K562 (cell line): ENCODE results near the gene INCENP. TPM values are rescaled to one million over a fixed set of nuclear protein-coding genes. Genes with fewer than 3 reads are reported as not detected.

ENCODE experiments used
- ARID1B ChIP-seq: fragments of 450-650 bp; IDR thresholded peaks from 2 replicates; pipeline ENCODE4 v1.6.1; 2016; ENCODE audit warnings: antibody characterized with exemption, mild to moderate bottlenecking, inconsistent platforms
- BHLHE40 ChIP-seq: IDR thresholded peaks from 2 replicates; pipeline ENCODE4 v1.6.1; 2011; ENCODE audit warnings: low read length, improper control_type of control experiment
- BMI1 ChIP-seq: fragments of 150-350 bp; IDR thresholded peaks from 2 replicates; pipeline ENCODE4 v1.6.1; 2014; ENCODE audit warnings: low read length
- ESRRA ChIP-seq: fragments of 450-650 bp; IDR thresholded peaks from 2 replicates; pipeline ENCODE4 v1.6.1; 2014; ENCODE audit warnings: low read depth, mild to moderate bottlenecking, moderate library complexity, borderline replicate concordance
- ETS2 ChIP-seq: IDR thresholded peaks from 2 replicates; pipeline ENCODE4 v1.6.1; 2016; ENCODE audit warnings: borderline replicate concordance, missing genetic modification characterization, mild to moderate bottlenecking, moderate library complexity, missing compliant biosample characterization; ENCODE audit not compliant: poor library complexity, severe bottlenecking
- HMG20B ChIP-seq: fragments of 250-450 bp; sonication (Bioruptor Pico); IDR thresholded peaks from 2 replicates; pipeline ENCODE4 v1.5.0; 2021; ENCODE audit warnings: mild to moderate bottlenecking
- LEF1 ChIP-seq: fragments of 450-650 bp; IDR thresholded peaks from 2 replicates; pipeline ENCODE4 v1.6.1; 2016; ENCODE audit warnings: mild to moderate bottlenecking
- MAFK ChIP-seq: IDR thresholded peaks from 2 replicates; pipeline ENCODE4 v1.6.1; 2011; ENCODE audit warnings: low read length, improper control_type of control experiment
- MECOM ChIP-seq: fragments of 250-450 bp; sonication (Bioruptor Pico); IDR thresholded peaks from 2 replicates; pipeline ENCODE4 v1.8.0; 2022; ENCODE audit warnings: inconsistent platforms
- MED1 ChIP-seq: sonication (generic); formaldehyde crosslinking; IDR thresholded peaks from 2 replicates; pipeline ENCODE4 v1.8.1; 2023; ENCODE audit warnings: missing genetic modification reagents, borderline replicate concordance
- MLLT1 ChIP-seq, 2 experiments: fragments of 450-650 bp; IDR thresholded peaks; 2 replicates each; pipeline ENCODE4 v1.6.1; 2016
- MXI1 ChIP-seq: IDR thresholded peaks from 2 replicates; pipeline ENCODE4 v1.6.1; 2011; ENCODE audit warnings: low read depth, mild to moderate bottlenecking, improper control_type of control experiment, low read length
- NFATC3 ChIP-seq: fragments of 450-650 bp; IDR thresholded peaks from 2 replicates; pipeline ENCODE4 v1.6.1; 2017; ENCODE audit warnings: mild to moderate bottlenecking
- RNF2 ChIP-seq: sonication (generic); IDR thresholded peaks from 2 replicates; pipeline ENCODE4 v1.6.1; 2016
- SAP30 ChIP-seq: fragments of 200-600 bp; sonication (generic); IDR thresholded peaks from 2 replicates; pipeline ENCODE4 v1.6.1; 2012; ENCODE audit warnings: borderline replicate concordance, low read depth, mild to moderate bottlenecking, moderate library complexity, low read length, control low read depth, inconsistent platforms; ENCODE audit not compliant: insufficient read depth, poor library complexity, severe bottlenecking
- SMAD4 ChIP-seq: fragments of 250-450 bp; sonication (Bioruptor Pico); conservative IDR thresholded peaks from 2 replicates; pipeline ENCODE4 v1.8.0; 2021; ENCODE audit warnings: inconsistent platforms, mild to moderate bottlenecking, moderate library complexity
- SRSF7 ChIP-seq: fragments of 200-400 bp; formaldehyde crosslinking; optimal IDR thresholded peaks from 2 replicates; pipeline ENCODE3; 2017; ENCODE audit warnings: mild to moderate bottlenecking, low read depth, low read length
- TAF1 ChIP-seq: IDR thresholded peaks from 2 replicates; pipeline ENCODE4 v1.6.1; 2011; ENCODE audit warnings: mild to moderate bottlenecking, low read length, moderate library complexity; ENCODE audit not compliant: insufficient read depth, control insufficient read depth, severe bottlenecking; ENCODE audit errors: extremely low read depth
- THAP7 ChIP-seq: fragments of 250-450 bp; sonication (Bioruptor Pico); IDR thresholded peaks from 2 replicates; pipeline ENCODE4 v1.5.0; 2021
- TOE1 ChIP-seq, 2 experiments: fragments of 450-650 bp in 1 of 2; sonication (generic) in 1 of 2; formaldehyde crosslinking in 1 of 2; IDR thresholded peaks; 2 replicates each; pipeline versions ENCODE4 v1.7.1 to v1.8.0; 2016 to 2022; ENCODE audit warnings: borderline replicate concordance in 2 of 2, mild to moderate bottlenecking in 2 of 2, antibody characterized with exemption in 1 of 2, inconsistent platforms in 1 of 2, low read depth in 1 of 2, missing genetic modification reagents in 1 of 2, moderate library complexity in 1 of 2
- ZBTB17 ChIP-seq: fragments of 450-650 bp; formaldehyde crosslinking; IDR thresholded peaks from 2 replicates; pipeline ENCODE4 v1.4.0; 2020; ENCODE audit warnings: mild to moderate bottlenecking
- ZBTB8A ChIP-seq: fragments of 450-650 bp; IDR thresholded peaks from 2 replicates; pipeline ENCODE4 v1.6.1; 2018; ENCODE audit warnings: mild to moderate bottlenecking, moderate library complexity; ENCODE audit not compliant: partially characterized antibody
- ZKSCAN8 ChIP-seq: fragments of 200-800 bp; sonication (Bioruptor generic); IDR thresholded peaks from 2 replicates; pipeline ENCODE4 v1.6.1; 2016; ENCODE audit warnings: missing genetic modification characterization, missing compliant biosample characterization
- ZMIZ1 ChIP-seq, 2 experiments: fragments of 150-350 bp in 1 of 2; IDR thresholded peaks; 2 replicates each; pipeline ENCODE4 v1.6.1; 2012 to 2016; ENCODE audit warnings: low read depth in 2 of 2, low read length in 2 of 2, mild to moderate bottlenecking in 1 of 2, moderate library complexity in 1 of 2
- polyA plus RNA-seq, 8 experiments: library from polyadenylated mRNA; depleted of rRNA in 4 of 8; stranded (reverse) in 5 of 8; unstranded in 3 of 8; fragments of >200 nt; fragmentation: Nextera tagmentation in 2 of 8; fragmentation: Illumina TruSeq in 1 of 8; extraction: Ambion mirVana in 2 of 8; extraction: Trizol in 1 of 8; gene quantifications; 2 replicates each; pipeline versions ENCODE4 v1.2.1 to v1.2.3, GENCODE V29; 2011 to 2014; ENCODE audit warnings: inconsistent platforms in 1 of 8, missing spikeins in 1 of 8
- total RNA-seq, 7 experiments: library from RNA; depleted of rRNA in 6 of 7; stranded (reverse); fragments of >200 nt in 6 of 7; fragmentation: Illumina TruSeq in 2 of 7; extraction: Trizol in 2 of 7; gene quantifications; 2 replicates each; pipeline versions ENCODE4 v1.2.1 to v1.2.3, GENCODE V29; 2011 to 2021; ENCODE audit warnings: low replicate concordance in 1 of 7

INCENP gene
- total and polyA plus RNA-seq, 9 of the 15 experiments (the other 6 are each of a cell fraction or from before 2014, with no cell fraction given) = 1.1 to 97.9 (median 28.2) TPM

GRCh38 chr11:62123669-62124185 is at the start of gene INCENP (continued):
- TF ChIP-seq ZBTB8A = no peak
- no peak for TF ChIP-seq MECOM (CRISPR knock-in tag)
- peak; percentile 88 for TF ChIP-seq SAP30
- 0 out of 2 replicates have a peak, but pooled peaks have one; percentile 30 for TF ChIP-seq MAFK
- no peak for TF ChIP-seq ZMIZ1 (IDR thresholded peaks at IDR 0.05; ENCODE audit: low read depth in 2 of 2, low read length in 2 of 2)
- no peak for TF ChIP-seq SRSF7
- TF ChIP-seq BMI1 = no peak
- TF ChIP-seq NFATC3 = no peak
- TF ChIP-seq ZKSCAN8 (CRISPR knock-in tag) = no peak
- TF ChIP-seq SMAD4 (CRISPR knock-in tag) = no peak
- peak; percentile 64 for TF ChIP-seq TAF1
- no peak for TF ChIP-seq MED1 (CRISPR knock-in tag)
- peak; percentile 65; the same call in 1 of the 2 replicates for TF ChIP-seq MXI1
- TF ChIP-seq TOE1 (IDR thresholded peaks at IDR 0.05; ENCODE audit: borderline replicate concordance) = peak; percentile 73; the same call in 1 of the 2 replicates
- no peak for TF ChIP-seq TOE1 (CRISPR knock-in tag; IDR thresholded peaks at IDR 0.05; ENCODE audit: borderline replicate concordance, low read depth)
- TF ChIP-seq RNF2 = no peak
- no peak for TF ChIP-seq ESRRA
- no peak for TF ChIP-seq ARID1B
- TF ChIP-seq LEF1 = no peak
- no peak for TF ChIP-seq ETS2 (tag)
- TF ChIP-seq MLLT1 (IDR thresholded peaks at IDR 0.05) = peak in 1 of 2 experiments; percentile 91; a peak in 1 of 4 replicates
- no peak for TF ChIP-seq THAP7 (CRISPR knock-in tag)
- no peak for TF ChIP-seq ZBTB17 (CRISPR knock-in tag)
- TF ChIP-seq HMG20B (CRISPR knock-in tag) = no peak
- TF ChIP-seq BHLHE40 = peak; percentile 66
